Right cardiac atrium (tissue), 5 donors: ENCODE results near the gene RPS10. TPM values are rescaled to one million over a fixed set of nuclear protein-coding genes. Genes with fewer than 3 reads are reported as not detected.

Experiments used
- ATAC-seq, 2 donors: fragments of 200-7000 bp; cut with Tn5 transposase; one replicate each; pipeline versions ENCODE4 v1.8.0 to v1.9.1; 2020; ENCODE audit warnings: moderate library complexity in 2 of 2, mild to moderate bottlenecking in 1 of 2
- DNase-seq, 3 donors: peaks; one replicate each; pipeline ENCODE4 v3.0.0-alpha.2; 2020
- H3K27ac ChIP-seq: one replicate; pipeline ENCODE4 v1.5.1; 2013; ENCODE audit warnings: mild to moderate bottlenecking, low read length, control low read depth, moderate library complexity
- H3K27me3 ChIP-seq: one replicate; pipeline ENCODE4 v1.6.1; 2013; ENCODE audit not compliant: control insufficient read depth, insufficient read depth
- H3K4me1 ChIP-seq: one replicate; pipeline ENCODE4 v1.6.1; 2013; ENCODE audit warnings: low read length; ENCODE audit not compliant: control insufficient read depth, insufficient read depth
- H3K4me3 ChIP-seq: one replicate; pipeline ENCODE4 v1.5.1; 2013; ENCODE audit warnings: low read length, control low read depth
- H3K9me3 ChIP-seq: one replicate; pipeline ENCODE4 v1.6.1; 2013; ENCODE audit warnings: low read length; ENCODE audit not compliant: control insufficient read depth
- WGBS: extraction: QIAGEN DNeasy Blood & Tissue Kit; methylation state at CpG from one replicate; pipeline ENCODE4 v1.1.7; 2013; 5-methylcytosine and 5-hydroxymethylcytosine counted together
- intact Hi-C, 4 donors: fragments of 100-400 bp; cut with DNase I; formaldehyde crosslinking; loops; one replicate each; pipeline versions ENCODE4 v1.11.0 to v1.14.0; 2022 to 2023
- polyA plus RNA-seq: library from polyadenylated mRNA; stranded (reverse); fragments of 200-250 nt; gene quantifications from one replicate; pipeline ENCODE4 v1.2.3, GENCODE V29; 2013
- total RNA-seq, 4 donors: library from RNA; stranded (reverse); fragmentation: NEBNext Ultra II Directional; extraction: Animal tissue kit (Norgen Biotek cat#: 25700); gene quantifications; one replicate each; pipeline ENCODE4 v1.2.1, GENCODE V29; 2021
- donor health status: healthy with polysubstance abuse.
- donor health status: DM: no; HTN: yes; CAD: no.
- donor health status: DM: no; HTN: no; CAD: no.
- donor health status: DM: no; HTN: yes; CAD: no; lungs with severe emphysema.
- donor health status: DM: yes; HTN: yes; CAD: no.

The RPS10 gene
- total and polyA plus RNA-seq, 5 donors: 730 to 1,117 (median 817) TPM

GRCh38 chr6:34447910-34448309, 22.0 kb upstream of the RPS10 start:
- Histone ChIP-seq H3K9me3 (no peaks in the 10 kb centered on the region), H3K27me3 (no peaks in the 10 kb centered on the region), H3K4me1 (no peaks in the 10 kb centered on the region), H3K27ac (no peak overlapping the region), H3K4me3 (no peak overlapping the region)
- intact Hi-C loops: no loop called here
- DNase-seq (no peak), ATAC-seq (no peak)
- 63% methylated on average over 5 of the region's 5 CpGs for WGBS

DNA sequence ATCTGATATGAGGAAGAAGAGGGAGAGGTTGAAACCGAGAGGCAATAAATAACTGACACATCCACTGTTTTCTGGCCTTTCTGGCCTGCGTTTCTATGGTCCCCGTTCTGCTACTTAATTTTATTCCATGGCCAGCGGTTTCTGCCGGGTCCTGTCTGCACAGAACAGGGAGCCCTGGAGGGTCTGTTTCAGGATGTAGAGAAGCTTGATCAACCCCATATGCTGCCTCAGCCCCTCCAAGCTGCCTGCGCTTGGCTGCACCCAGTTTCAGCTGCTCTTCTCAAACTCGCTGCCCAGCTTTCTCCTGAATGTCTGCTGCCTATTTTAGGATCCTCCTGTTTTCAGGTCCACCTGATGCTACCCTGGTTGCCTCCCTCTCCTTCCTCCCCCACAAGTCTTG, 21.5 kb upstream of the RPS10 start:
- Histone ChIP-seq H3K4me3 (no peak overlapping the region), H3K4me1 (no peaks in the 10 kb centered on the region), H3K27ac (no peak overlapping the region), H3K27me3 (no peaks in the 10 kb centered on the region), H3K9me3 (no peaks in the 10 kb centered on the region)
- ATAC-seq: no peak
- no peak for DNase-seq
- intact Hi-C loops: no loop called here
- WGBS: 75% methylated on average over 7 of the region's 7 CpGs

GRCh38 chr6:34445313-34445860, 19.5 kb upstream of the RPS10 start:
- Histone ChIP-seq H3K9me3 (no peaks in the 10 kb centered on the region), H3K4me3 (no peak overlapping the region), H3K27me3 (no peaks in the 10 kb centered on the region), H3K27ac (no peak overlapping the region), H3K4me1 (no peaks in the 10 kb centered on the region)
- intact Hi-C loops: no loop called here
- ATAC-seq (no peak), DNase-seq (no peak)
- WGBS: 67% methylated on average over 4 of the region's 4 CpGs

DNA sequence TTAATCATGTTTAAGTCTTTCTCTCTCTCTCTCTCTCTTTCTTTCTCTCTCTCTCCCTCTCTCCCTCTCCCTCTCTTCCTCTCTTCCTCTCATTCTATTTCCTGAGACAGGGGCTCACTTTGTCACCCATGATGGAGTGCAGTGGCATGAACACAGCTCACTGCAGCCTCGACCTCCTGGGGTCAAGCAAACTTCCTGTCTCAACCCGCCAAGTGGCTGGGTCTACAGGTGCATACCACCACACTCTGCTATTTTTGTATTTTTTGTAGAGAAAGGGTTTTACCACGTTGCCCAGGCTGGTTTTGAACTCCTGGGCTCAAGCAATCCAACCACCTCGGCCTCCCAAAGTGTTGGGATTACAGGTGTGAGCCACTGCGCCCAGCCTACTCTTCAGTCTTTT, 15.7 kb upstream of the RPS10 start:
- WGBS: 64% methylated on average over 5 of the region's 5 CpGs
- no peaks in the 10 kb centered on the region for H3K9me3 ChIP-seq

GRCh38 chr6:34439442-34439841, 13.6 kb upstream of the RPS10 start:
- Histone ChIP-seq H3K9me3 (no peaks in the 10 kb centered on the region), H3K4me1 (no peaks in the 10 kb centered on the region), H3K4me3 (no peak overlapping the region), H3K27me3 (no peaks in the 10 kb centered on the region), H3K27ac (no peak overlapping the region)
- DNase-seq (no peak), ATAC-seq (no peak)
- WGBS: 91% methylated on average over 3 of the region's 3 CpGs
- intact Hi-C loops: no loop called here

More for the DNA sequence above, 15.7 kb upstream of the RPS10 start:
- Histone ChIP-seq H3K27ac (no peak overlapping the region), H3K4me1 (no peaks in the 10 kb centered on the region), H3K4me3 (no peak overlapping the region), H3K27me3 (no peaks in the 10 kb centered on the region)
- DNase-seq (no peak), ATAC-seq (no peak)
- intact Hi-C loops: no loop called here

GRCh38 chr6:34438705-34439104, 12.8 kb upstream of the RPS10 start:
- intact Hi-C loops: no loop called here
- Histone ChIP-seq H3K9me3 (no peaks in the 10 kb centered on the region), H3K27ac (no peak overlapping the region), H3K4me3 (no peak overlapping the region), H3K27me3 (no peaks in the 10 kb centered on the region), H3K4me1 (no peaks in the 10 kb centered on the region)
- DNase-seq (no peak), ATAC-seq (no peak)
- WGBS: 57% methylated on average over 4 of the region's 4 CpGs

- ATAC-seq: no peak
- Histone ChIP-seq H3K9me3 (no peaks in the 10 kb centered on the region), H3K27me3 (no peaks in the 10 kb centered on the region), H3K4me1 (no peaks in the 10 kb centered on the region), H3K4me3 (no peak overlapping the region), H3K27ac (no peak overlapping the region)
- intact Hi-C loops: no loop called here
- DNase-seq: no peak
- WGBS: 70% methylated on average over 1 of the region's 1 CpG
Measured at GRCh38 chr6:34437644-34437970, 11.7 kb upstream of the RPS10 start.

- Histone ChIP-seq H3K27me3 (no peaks in the 10 kb centered on the region), H3K27ac (no peak overlapping the region), H3K9me3 (no peaks in the 10 kb centered on the region), H3K4me1 (no peaks in the 10 kb centered on the region), H3K4me3 (no peak overlapping the region)
- WGBS: 93% methylated on average over 38 of the region's 38 CpGs
- ATAC-seq: no peak
- intact Hi-C loops: no loop called here
- no peak for DNase-seq
Measured at GRCh38 chr6:34436803-34437643, 11.2 kb upstream of the RPS10 start.

- 64% methylated on average over 5 of the region's 5 CpGs for WGBS
- H3K27me3 ChIP-seq: no peaks in the 10 kb centered on the region
- intact Hi-C loops: no loop called here
- no peak for ATAC-seq
- H3K4me3 ChIP-seq: no peak overlapping the region
- H3K27ac ChIP-seq: no peak overlapping the region
- no peaks in the 10 kb centered on the region for H3K9me3 ChIP-seq
- DNase-seq: no peak
- no peaks in the 10 kb centered on the region for H3K4me1 ChIP-seq
Measured at GRCh38 chr6:34435916-34436315, 10.0 kb upstream of the RPS10 start.

GRCh38 chr6:34425132-34425497, 754 bp downstream of the RPS10 start:
- Histone ChIP-seq H3K4me3 (peak overlapping the region; percentile 93), H3K27ac (peak overlapping the region; percentile 63), H3K9me3 (no peaks in the 10 kb centered on the region), H3K27me3 (no peaks in the 10 kb centered on the region), H3K4me1 (peaks cover 3% of the 10 kb centered on the region)
- ATAC-seq (no peak), DNase-seq (no peak)
- 4% methylated on average over 10 of the region's 10 CpGs for WGBS
- intact Hi-C loops: loop anchor here in 1 of 4 donors (10.0 kb wide), 1 partner anchor 180 kb away; no protein-coding TSS in a partner anchor

DNA sequence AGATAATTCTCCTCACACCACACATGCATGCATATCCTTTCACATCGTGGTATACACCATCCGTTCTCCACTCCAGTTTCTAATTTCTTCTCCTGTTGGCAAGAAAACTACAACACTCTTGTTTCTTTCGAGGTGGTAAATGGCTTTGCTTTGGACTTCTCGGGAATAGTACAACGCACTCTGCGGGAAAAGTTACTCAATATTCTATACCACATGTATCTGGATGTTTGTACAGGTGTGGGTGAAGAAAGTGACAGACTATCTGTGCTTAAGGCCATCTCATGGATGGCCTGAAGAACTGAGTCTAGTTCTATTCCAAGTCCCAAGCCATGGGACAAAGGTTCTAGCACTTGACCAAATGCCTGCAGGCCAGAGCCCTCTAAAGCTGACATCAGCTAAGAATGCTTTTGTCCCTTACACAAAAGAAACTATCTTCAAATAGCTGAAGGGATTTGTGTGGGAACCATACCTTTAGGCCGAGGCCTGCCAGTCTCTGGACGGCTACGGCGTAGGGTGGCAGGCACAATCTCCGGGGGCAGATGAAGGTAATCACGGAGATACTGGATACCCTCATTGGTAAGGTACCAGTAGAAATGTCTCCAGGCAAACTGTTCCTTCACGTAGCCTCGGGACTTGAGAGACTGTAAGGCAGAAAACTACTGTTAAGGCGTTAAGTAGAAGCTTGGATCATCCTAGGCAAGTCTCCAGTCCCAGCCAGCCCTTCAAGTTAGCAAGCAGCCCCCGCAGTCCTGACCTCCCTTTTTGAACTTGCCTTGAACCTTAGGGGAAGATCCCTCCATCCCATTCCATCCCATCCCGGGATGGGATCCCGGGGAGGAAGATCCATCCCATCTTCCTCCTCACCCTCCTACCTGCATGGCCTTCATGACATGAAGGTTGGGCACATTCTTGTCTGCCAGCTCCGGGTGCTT, 1.4 kb downstream of the RPS10 start:
- Histone ChIP-seq H3K4me1 (peaks cover 3% of the 10 kb centered on the region), H3K4me3 (peak overlapping the region; percentile 93), H3K27me3 (no peaks in the 10 kb centered on the region), H3K9me3 (no peaks in the 10 kb centered on the region), H3K27ac (no peak overlapping the region)
- ATAC-seq (no peak), DNase-seq (no peak)
- WGBS: 78% methylated on average over 19 of the region's 19 CpGs
- intact Hi-C loops: loop anchor here in 1 of 4 donors (10.0 kb wide), 1 partner anchor 180 kb away; no protein-coding TSS in a partner anchor
